ENCODE results near the gene KMT2D. TPM values are rescaled to one million over a fixed set of nuclear protein-coding genes. Genes with fewer than 3 reads are reported as not detected.

Gene KMT2D
- total and polyA plus RNA-seq, 3 donors from 2014 or later, result 67.1 to 169 (median 148) TPM

GRCh38 chr12:49024543-49024942, 36.1 kb downstream of the KMT2D start:
- no peak overlapping the region for H3K27ac ChIP-seq
- TF ChIP-seq POLR2A (IDR thresholded peaks at IDR 0.05), result no peak
- TF ChIP-seq, protein P1, sequence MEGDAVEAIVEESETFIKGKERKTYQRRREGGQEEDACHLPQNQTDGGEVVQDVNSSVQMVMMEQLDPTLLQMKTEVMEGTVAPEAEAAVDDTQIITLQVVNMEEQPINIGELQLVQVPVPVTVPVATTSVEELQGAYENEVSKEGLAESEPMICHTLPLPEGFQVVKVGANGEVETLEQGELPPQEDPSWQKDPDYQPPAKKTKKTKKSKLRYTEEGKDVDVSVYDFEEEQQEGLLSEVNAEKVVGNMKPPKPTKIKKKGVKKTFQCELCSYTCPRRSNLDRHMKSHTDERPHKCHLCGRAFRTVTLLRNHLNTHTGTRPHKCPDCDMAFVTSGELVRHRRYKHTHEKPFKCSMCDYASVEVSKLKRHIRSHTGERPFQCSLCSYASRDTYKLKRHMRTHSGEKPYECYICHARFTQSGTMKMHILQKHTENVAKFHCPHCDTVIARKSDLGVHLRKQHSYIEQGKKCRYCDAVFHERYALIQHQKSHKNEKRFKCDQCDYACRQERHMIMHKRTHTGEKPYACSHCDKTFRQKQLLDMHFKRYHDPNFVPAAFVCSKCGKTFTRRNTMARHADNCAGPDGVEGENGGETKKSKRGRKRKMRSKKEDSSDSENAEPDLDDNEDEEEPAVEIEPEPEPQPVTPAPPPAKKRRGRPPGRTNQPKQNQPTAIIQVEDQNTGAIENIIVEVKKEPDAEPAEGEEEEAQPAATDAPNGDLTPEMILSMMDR (IDR thresholded peaks at IDR 0.05), result no peak
- no peak overlapping the region for H3K4me3 ChIP-seq
- intact Hi-C loops (cut with DNase I; ENCODE audit: low total_unique reads), result no loop called here
- no peak for DNase-seq
- no peaks in the 10 kb centered on the region for H3K4me1 ChIP-seq
- no peaks in the 10 kb centered on the region for H3K36me3 ChIP-seq (ENCODE audit: low read depth, missing control alignments)
- H3K9me3 ChIP-seq, result no peaks in the 10 kb centered on the region
- H3K27me3 ChIP-seq, result no peaks in the 10 kb centered on the region
- 81 to 90% methylated on average over 9 to 12 of the region's 12 CpGs for WGBS, 2 donors

DNA sequence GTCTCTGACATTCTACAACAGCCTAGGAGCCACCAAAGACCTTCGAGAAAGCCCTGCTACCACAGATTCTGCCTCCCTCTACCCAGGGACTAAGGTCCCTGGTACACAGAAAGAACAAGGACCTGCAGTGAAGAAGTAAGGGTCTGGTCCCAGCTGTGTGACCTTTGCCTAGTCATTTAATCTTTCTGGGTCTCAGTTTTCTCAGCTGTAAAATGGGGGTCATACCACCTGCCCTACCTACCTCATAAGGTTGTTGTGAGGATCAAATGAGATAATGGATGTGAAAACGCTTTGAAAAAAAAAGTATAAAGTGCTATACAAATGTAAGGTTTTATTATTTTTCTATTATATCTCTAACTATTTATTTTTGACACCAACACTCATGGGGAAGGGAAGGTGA, 36.8 kb downstream of the KMT2D start:
- WGBS, 2 donors, result 94 to 98% methylated on average over 2 of the region's 2 CpGs
- Histone ChIP-seq H3K27ac (no peak overlapping the region), H3K36me3 (ENCODE audit: low read depth, missing control alignments) (no peaks in the 10 kb centered on the region), H3K4me3 (no peak overlapping the region), H3K4me1 (no peaks in the 10 kb centered on the region), H3K27me3 (no peaks in the 10 kb centered on the region), H3K9me3 (no peaks in the 10 kb centered on the region)
- intact Hi-C loops (cut with DNase I; ENCODE audit: low total_unique reads), result no loop called here
- DNase-seq, result no peak
- TF ChIP-seq, protein P1 (IDR thresholded peaks at IDR 0.05), result no peak
- TF ChIP-seq POLR2A (IDR thresholded peaks at IDR 0.05), result no peak

GRCh38 chr12:49022558-49023178, 37.9 kb downstream of the KMT2D start:
- WGBS, 2 donors, result 83% methylated on average over 15 of the region's 15 CpGs
- Histone ChIP-seq H3K4me1 (peaks cover 3% of the 10 kb centered on the region), H3K27ac (no peak overlapping the region), H3K27me3 (no peaks in the 10 kb centered on the region), H3K9me3 (no peaks in the 10 kb centered on the region), H3K36me3 (ENCODE audit: low read depth, missing control alignments) (no peaks in the 10 kb centered on the region), H3K4me3 (no peak overlapping the region)
- DNase-seq, result no peak
- TF ChIP-seq, protein P1 (IDR thresholded peaks at IDR 0.05), result no peak
- no peak for TF ChIP-seq POLR2A (IDR thresholded peaks at IDR 0.05)
- intact Hi-C loops (cut with DNase I; ENCODE audit: low total_unique reads), result no loop called here

DNA sequence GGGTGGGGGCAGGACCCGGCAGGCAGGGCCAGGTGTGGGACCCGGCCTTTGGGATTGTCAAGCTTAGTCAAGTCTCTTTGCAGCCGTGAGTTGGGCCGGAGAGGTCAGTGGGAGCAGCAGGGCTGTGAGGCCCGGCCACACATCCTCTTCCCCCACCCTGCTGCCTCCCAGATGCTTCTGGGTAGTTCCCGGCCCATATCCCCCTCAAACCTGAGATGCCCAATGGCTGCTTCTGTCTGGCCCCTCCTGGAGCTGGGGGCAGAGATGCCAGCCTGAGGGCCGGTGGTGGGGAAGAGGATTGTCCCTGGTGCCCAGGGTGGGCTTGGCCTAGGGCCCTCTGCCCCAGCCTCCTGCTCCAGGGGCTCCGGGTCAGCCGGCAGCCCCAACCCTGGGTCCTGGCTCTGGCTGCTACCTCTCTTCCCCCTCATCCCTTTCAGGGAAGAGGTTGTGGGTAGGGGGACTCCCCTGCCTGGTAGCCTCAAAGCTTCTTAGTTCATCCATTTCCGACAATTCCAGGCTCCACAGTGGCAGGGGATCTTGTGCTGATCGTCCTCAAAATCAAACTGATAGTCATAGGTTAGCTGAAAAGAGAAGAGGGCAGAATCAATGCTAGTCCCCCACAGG, 39.2 kb downstream of the KMT2D start:
- H3K36me3 ChIP-seq (ENCODE audit: low read depth, missing control alignments), result no peaks in the 10 kb centered on the region
- TF ChIP-seq POLR2A (IDR thresholded peaks at IDR 0.05), result no peak
- TF ChIP-seq, protein P1 (IDR thresholded peaks at IDR 0.05), result no peak
- 82 to 85% methylated on average over 9 to 11 of the region's 11 CpGs for WGBS, 2 donors
- peaks cover 8% of the 10 kb centered on the region for H3K4me1 ChIP-seq
- H3K27ac ChIP-seq, result no peak overlapping the region
- H3K27me3 ChIP-seq, result no peaks in the 10 kb centered on the region
- no peaks in the 10 kb centered on the region for H3K9me3 ChIP-seq
- intact Hi-C loops (cut with DNase I; ENCODE audit: low total_unique reads), result no loop called here
- H3K4me3 ChIP-seq, result no peak overlapping the region
- no peak for DNase-seq

DNA sequence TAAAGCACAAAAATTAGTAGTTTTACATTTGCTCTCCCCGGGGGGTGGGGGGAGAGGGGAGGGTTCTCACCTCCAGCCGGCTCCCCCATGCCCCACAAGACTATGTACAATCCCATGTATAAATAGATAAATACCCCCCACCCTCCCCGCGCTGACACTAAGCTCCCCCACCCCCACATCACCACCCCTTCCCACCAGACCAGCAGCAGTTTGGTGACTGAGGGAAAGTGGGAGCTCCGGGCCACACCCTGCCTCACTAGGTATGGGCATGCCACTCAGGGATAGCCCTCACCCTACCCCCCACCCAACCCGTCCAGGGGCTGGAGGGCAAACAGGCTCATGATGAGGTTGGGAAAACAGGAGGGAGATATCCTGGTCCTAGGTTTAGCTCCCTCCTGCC, 40.2 kb downstream of the KMT2D start:
- intact Hi-C loops (cut with DNase I; ENCODE audit: low total_unique reads), result no loop called here
- TF ChIP-seq, protein P1 (IDR thresholded peaks at IDR 0.05), result no peak
- no peak for TF ChIP-seq POLR2A (IDR thresholded peaks at IDR 0.05)
- Histone ChIP-seq H3K27ac (peak overlapping the region in 1 of 2 donors; percentile 95), H3K36me3 (ENCODE audit: low read depth, missing control alignments) (no peaks in the 10 kb centered on the region), H3K27me3 (no peaks in the 10 kb centered on the region), H3K9me3 (no peaks in the 10 kb centered on the region), H3K4me1 (peaks cover 8% of the 10 kb centered on the region), H3K4me3 (no peak overlapping the region)
- WGBS, 2 donors, result 79 to 81% methylated on average over 4 to 6 of the region's 6 CpGs
- DNase-seq, result no peak

All from testis (tissue), 3 donors.